CD4-positive, alpha-beta T cell treated with Interleukin-15 for 1 hour (primary cell): ENCODE data around the gene NCAPG2.
"Not testable (repeated sequence)": the region's sequence is repeated elsewhere in the genome, so short reads cannot be mapped to it uniquely, and the experiment has no call there.

Experiments used
- DNase-seq: peaks from one replicate; pipeline ENCODE4 v3.0.0-alpha.2; 2020

Gene NCAPG2

DNA sequence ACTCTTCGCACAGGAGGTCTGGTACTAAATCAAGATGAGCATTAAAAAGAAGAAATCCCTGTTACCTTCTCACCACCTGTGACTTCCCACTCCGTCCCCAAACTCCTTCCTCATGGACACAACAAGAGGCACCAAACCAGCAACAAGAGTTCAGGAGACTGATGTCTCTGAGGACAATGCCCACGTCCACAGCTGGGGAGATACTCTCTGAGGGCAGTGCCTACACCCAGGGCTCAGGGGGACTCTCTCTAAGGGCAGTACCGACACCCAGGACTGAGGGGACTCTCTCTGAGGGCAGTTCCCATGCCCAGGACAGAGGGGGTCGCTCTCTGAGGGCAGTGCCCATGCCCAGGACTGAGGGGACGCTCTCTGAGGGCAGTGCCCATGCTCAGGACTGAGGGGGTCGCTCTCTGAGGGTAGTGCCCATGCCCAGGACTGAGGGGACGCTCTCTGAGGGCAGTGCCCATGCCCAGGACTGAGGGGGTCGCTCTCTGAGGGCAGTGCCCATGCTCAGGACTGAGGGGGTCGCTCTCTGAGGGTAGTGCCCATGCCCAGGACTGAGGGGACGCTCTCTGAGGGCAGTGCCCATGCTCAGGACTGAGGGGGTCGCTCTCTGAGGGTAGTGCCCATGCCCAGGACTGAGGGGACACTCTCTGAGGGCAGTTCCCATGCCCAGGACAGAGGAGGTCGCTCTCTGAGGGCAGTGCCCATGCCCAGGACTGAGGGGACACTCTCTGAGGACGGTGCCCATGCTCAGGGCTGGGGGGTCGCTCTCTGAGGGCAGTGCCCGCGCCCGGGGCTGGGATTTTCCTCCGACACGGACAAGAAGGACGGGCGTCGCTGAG lies 703 bp downstream of the NCAPG2 start:
- not testable (repeated sequence) for DNase-seq

DNA sequence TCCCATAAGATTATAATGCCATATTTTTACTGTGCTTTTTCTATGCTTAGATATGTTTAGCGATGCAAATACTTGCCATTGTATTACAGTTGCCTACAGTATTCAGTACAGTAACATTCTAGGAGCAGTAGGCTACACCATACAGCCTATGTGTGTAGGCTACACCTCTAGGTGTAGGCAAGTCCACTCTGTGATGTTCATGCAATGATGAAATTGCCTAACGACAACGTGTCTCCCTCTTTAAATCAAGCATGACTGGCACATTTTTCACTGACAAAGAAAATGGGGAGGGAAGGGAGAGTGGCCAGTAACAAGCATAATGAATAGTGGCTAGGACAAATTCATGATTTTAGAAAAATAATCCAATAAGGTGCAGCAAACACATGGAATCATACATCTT lies 1.7 kb downstream of the NCAPG2 start:
- no peak for DNase-seq

DNA sequence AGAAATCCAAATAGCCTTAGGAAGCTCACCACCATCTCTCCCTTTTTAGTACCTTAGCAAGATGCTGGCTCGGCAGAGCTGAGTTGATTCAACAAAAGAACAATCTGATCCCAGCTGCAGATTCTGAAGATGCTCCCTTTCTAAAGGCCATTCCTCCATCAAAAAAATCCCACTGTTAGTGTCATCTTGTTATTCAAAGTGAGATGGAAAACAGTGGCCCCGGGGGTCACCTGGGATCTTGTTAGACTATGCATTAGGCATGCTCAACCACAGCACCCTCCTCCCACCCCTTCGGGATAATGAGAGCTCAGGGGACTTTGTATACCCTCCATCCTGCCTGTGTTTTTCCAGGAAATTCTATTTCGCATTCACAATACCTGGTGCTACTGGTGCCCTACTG lies 2.4 kb downstream of the NCAPG2 start:
- DNase-seq = no peak

DNA sequence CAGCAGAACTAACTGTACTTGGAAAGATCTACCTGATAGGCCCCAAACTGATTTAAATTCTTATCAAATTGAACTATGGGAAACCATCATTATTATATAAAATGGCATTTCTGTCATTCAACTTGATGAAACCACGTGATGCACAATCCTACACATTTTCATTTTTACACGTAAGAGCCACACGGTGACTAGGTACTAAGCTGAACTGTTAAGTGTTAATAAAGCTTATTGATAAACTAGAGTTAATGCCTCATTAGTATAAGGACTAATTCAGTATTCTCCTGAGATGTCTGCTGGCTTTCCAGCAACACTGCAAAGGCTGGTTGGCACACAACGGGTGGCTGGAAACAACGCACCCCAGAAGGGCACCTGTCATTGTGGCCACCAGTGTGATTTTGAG lies 4.6 kb downstream of the NCAPG2 start:
- DNase-seq = no peak

DNA sequence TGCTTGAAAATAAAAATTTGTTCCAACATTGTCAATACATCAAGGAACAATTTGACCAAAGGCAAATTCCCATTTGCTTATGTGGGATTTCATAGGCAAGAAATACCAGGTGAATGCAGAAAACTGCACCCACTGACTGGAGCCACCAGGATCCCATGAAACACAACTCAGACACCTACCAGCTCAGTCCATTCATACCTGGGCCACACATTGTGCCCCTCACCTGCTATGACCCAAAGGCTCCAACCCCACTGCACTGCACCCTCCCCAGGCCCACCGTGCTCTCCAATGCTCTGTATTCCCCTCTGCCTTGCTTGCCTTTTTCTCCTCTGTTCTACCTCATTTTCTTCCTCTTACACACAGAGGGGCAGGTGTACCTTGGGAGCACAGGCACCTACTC lies 5.3 kb downstream of the NCAPG2 start:
- no peak for DNase-seq

DNA sequence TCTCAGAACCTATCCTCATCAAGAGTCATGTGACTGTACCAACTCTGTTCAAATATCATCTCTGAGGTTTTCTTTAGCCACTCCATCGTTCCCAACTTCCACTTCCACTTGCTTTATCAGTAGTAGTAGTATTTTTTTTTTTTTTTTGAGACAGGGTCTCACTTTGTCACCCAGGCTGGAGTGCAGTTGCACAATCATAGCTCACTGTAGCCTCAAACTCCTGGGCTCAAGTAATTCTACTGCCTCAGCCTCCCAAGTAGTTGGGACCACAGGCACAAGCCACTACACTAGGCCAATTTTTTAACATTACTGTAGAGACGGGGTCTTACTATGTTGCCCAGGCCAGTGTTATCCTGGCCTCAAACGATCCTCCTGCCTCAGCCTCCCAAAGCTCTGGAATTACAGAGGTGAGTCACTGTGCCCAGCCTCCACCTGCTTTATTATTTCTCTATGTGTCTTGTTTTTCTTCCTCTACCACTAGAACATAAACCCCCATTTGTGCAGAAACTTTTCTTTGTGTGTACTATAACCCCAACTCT lies 5.9 kb downstream of the NCAPG2 start:
- DNase-seq = no peak

DNA sequence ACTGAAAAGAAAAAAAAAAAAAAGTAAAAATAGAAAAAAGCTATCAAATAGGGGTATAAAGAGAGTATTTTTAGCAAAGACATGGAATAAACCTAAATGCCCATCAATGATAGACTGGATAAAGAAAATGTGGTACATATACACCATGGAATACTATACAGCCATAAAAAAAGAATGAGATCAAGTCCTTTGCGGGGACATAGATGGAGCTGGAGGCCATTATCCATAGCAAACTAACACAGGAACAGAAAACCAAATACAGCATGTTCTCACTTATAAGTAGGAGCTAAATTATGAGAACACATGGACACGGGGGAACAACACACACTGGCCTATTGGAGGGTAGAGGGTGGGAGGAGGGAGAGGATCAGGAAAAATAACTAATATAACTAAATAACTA lies 7.0 kb downstream of the NCAPG2 start:
- not testable (repeated sequence) for DNase-seq

DNA sequence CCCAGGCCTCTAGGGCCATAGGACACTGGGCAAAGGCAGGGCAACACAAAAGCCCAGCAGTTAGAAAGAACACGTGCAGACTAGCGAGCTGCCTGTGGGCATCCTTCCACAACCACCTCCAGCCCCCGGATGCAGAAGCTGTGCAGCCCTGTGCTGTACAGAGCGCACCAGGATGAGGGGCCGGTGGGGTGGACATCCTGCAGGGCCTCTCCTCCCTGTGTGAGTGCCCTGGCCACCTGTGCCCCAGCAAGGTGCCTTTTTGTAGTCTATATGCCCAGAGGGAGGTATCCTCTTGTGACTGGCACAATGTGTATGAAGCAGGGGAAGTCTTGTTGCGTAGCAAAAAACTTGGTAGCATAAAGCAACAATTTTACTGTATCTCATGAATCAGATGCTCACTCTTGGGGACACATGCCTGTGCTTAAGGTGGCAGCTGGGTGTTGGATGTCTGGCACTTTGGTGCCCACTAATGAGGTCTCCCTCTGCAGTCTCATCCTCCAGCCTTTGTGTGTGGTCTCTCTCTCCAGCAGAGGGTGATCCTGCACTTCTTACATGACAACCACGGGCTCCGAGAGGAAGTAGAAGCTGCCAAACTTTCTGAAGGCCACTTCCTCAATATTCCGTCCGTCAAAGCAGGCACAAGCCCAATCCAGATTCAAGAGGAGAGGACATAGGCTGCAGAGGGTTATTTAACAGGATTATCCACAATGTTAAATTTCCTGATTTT lies 8.7 kb downstream of the NCAPG2 start:
- DNase-seq = peak; percentile 74

DNA sequence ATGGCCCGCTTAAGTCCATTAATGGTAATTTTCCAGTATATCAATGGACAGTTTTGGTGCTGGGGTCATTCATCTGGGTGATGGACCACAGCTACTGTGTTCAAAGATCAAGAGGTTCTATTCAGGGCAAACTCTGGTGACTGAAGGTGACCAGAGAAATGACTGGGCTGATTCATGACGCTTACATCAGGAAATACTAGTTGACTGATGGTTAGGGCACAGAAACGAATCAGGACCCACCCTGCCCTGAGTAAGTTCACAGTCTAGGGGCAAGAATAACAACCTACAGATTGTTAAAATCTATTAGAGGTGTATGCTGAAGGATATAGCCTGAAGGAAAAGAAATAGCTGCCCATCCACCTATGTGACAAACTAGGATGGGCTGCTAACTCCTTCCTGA lies 9.5 kb downstream of the NCAPG2 start:
- no peak for DNase-seq

DNA sequence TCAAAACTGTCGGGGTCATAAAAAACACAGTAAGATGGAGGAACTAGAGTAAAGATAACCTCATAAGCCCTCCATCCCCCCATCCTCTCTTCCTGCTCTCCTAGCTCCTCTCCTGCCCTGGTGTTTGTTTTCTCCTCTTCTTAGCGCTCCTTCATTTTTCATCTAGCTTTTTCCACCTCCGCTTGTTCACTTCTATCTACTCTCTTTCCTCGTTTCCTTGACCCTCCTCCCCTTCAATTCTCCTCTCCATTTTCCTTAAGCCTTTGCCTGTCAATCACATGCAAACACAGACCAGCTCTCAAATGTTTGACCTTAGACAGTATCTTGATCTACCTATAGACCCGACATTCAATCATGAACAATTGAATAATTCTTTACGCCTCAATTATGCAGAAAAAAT lies 10.0 kb downstream of the NCAPG2 start:
- no peak for DNase-seq

DNA sequence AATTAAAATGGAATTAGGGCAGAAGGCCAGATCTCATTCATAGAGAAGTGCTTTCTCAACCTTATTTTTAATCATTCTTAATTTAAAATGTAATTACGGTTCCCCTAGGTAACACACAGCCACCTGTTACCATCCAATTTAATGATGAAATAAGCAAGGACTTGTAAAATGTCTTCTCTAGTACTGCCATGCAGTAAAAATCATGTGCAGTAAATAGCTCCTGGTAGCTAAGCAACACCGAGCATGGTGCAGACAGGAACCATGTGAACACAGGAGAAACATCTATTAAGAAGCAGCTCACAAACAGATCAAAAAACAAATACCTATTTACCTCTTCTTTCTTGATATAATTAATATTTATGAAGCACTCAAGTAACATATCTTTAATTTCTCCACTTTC lies 15.1 kb downstream of the NCAPG2 start:
- no peak for DNase-seq

DNA sequence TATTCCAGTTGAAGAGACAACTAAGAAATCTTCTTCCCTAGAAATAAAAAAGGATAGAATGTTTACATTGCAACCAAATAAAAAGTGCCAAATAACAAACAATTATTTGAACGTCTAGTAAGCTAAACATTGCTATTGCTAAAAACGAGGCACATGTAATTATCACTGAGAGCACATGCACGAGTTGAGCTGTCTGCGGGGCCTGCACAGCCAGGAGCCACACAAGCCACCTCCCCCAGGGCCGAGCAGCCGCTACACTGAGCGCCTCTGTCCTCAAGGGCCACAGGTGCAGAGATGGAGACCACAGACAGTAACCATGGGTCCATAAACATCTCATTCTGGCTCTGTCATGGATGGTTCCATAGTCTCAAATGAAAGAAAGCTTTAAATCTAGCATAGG lies 17.2 kb downstream of the NCAPG2 start:
- no peak for DNase-seq

DNA sequence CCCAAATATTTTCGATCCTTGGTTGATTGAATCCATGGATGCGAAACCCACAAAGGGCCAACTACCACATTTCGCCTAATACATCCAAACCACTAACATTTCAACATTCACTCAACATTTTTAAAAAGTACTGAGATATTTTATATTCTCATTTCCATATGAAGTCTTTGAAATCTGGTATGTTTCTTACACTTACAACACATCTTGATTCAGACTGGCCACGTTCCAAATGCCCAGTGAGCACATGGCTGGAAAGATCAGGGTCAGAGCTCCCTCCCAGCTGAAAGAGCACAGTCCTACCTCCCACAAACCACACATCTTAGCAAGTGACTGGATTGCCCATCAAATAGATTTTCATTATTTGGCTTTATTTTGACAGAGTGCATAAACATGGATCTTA lies 18.9 kb downstream of the NCAPG2 start:
- DNase-seq = no peak

DNA sequence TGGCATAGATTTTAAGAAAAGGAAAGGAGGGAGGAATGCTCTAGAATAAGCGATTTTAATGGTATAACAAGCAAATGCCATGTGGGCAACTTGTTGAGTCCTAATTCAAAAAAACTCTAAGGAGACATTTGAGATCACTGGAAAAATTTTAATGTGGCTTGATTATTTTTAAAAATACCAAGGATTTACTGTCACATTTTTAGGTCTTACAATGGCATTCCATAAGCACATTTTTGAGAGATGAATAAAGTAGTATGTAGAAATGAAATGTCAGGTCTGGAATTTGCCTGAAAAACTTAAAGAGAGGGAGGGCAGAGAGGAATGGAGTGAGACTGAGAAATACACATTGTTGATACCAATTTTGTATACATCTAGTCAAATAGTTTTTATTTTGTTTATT lies 20.3 kb downstream of the NCAPG2 start:
- no peak for DNase-seq

DNA sequence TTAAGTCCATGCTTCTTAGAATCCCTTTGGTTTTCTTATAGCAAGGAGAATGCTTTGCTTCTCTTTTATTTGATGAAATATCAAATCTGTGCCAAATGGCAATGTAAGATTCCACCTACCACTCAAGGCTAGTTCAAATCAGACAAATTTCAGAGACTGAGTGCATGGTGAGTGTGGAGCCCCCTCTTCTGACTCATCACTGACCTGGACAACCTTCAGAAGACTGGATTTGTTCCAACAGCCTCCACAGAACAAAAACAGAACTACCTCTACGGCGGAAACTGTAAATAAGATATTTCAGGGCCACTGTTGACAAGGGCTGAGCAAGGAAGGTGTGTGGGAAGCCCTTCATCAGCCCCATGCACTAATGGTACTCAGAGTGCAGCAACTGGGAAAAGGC lies 21.1 kb downstream of the NCAPG2 start:
- no peak for DNase-seq

DNA sequence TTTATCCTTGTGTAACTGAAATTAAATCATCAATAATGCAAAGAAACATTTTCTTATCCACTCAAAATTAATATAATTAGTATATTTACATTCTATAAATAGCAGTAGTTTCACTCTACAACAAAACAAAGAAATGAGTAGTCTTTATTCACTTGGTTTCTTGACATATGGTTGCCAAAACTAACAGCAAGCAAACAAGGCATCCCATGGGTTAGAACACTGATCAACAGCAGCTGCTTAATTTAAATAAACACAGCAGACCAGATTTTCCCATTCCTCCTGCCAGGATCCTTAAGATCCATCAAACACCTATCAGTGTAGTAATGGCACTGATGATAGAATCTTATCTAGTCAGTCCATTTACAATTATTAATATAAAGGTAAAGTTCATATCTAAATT lies 22.1 kb downstream of the NCAPG2 start:
- no peak for DNase-seq

DNA sequence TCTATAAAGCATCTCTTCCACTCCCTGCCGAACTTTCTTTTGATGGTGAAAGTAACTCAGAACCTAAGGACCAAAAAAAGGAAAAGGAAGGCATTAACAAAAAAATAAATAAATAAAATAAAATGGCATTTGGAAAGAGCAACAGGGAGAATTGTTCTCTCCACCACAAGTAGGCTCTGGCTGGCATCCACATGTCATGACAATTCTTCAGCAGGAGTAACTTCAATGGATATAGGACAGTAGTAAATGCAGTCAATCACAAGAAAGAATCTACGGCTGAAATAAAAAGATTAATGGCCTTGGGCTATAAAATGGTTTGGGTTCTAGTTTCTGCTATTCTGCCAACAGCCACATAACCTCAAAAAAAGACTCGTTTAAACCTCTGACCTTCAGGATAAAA lies 23.9 kb downstream of the NCAPG2 start:
- no peak for DNase-seq

DNA sequence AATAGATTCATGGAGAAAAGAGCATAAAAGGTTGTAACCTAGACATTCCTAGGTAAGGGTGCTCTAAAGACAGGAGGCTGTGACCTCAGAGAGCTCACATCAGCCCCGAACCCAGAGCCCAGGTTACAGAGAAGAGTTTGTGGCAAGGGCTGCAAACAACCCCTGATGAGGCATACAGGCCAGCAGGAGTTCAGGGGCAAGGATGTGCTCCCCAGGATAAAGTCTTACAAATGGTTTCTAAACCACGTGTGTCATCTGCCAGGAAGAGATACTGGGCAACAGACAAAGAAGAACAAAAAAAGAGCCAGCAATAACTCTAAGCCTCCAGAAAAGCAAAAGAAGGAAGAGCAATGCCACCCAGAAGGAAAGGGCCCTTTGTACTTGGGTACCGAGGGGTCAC lies 27.7 kb downstream of the NCAPG2 start:
- no peak for DNase-seq

DNA sequence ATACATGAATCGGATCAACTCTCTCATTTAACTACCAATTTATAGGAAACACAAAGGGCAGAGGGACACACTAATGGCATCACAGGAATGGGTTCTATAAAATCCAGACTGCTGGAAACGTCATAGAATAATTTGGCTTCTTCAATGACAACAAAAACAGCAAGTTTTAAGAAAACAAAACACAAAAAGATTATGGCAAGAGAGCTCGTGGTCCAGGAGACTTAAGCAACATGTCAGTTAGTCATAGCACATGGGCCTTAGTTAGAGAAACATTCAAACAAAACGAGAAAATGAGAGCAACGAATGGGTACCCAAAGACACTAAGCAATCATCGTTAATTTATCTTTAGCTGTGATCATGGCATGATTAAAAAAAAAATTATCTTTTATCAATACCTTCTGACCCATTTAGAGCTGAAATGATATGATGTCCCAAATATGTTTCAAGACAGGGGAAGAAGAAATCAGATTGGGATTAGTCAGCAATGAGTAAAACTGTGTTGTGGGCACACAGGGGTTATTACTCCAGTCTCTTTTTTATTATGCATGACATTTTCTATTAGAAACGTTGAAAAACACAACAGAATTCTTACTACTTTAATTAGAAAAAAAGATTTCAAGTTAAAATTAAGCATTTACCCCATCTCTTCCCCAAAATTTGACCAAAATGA lies 28.3 kb downstream of the NCAPG2 start:
- no peak for DNase-seq

DNA sequence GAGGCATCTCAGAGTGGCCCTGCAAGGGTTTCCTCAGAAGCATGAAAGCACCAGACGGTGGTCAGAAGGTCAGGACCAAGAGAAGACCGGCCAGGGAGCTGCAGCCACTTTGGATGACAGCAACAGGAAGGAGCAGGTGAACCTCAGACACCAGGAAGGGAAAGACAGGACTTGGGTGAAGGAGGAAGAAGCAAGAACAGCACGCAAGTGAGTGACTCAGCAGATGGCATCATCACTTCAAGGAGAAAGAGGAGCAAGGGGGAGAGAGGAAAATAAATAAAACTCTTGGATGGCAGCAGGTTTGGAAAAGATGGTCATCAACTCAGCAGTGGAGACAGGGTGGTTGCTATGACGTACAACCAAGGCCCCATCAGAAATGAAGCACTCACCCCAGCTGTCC lies 31.6 kb downstream of the NCAPG2 start:
- DNase-seq = no peak

DNA sequence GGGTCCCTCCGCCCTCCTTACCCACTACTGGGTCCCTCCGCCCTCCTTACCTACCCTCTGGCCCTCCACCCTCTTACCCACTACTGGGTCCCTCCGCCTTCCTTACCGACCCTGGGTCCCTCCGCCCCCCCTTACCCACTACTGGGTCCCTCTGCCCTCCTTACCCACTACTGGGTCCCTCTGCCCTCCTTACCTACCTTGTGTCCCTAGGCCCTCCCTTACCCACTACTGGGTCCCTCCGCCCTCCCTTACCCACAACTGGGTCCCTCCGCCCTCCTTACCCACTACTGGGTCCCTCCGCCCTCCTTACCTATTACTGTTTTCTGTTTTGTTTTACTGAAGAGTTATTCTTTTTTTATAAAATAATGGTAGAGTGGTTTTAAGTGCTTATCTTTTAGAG lies 36.5 kb downstream of the NCAPG2 start:
- DNase-seq = not testable (repeated sequence)

DNA sequence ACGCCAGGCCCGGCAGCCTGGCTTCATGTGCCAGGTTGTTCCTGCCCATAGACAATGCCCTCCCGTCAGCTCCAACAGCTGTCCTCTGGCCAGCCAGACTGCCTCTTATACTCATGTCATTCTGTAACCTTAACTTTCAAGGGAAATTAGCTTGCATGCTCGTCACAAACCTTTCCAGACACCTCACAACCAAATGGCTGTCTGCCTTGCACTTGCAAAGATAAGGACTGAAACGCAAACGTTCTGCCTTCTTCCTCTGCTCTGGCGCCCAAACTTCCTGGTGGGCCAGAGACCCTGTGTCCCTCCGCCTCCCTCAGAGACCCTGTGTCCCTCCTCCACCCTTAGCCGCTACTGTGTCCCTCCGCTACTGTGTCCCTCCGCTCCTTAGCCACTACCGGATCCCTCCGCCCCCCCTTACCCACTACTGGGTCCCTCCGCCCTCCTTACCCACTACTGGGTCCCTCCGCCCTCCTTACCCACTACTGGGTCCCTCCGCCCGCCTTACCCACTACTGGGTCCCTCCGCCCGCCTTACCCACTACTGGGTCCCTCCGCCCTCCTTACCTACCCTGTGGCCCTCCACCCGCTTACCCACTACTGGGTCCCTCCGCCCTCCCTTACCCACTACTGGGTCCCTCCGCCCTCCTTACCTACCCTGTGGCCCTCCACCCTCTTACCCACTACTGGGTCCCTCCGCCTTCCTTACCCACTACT lies 37.5 kb downstream of the NCAPG2 start:
- not testable (repeated sequence) for DNase-seq

DNA sequence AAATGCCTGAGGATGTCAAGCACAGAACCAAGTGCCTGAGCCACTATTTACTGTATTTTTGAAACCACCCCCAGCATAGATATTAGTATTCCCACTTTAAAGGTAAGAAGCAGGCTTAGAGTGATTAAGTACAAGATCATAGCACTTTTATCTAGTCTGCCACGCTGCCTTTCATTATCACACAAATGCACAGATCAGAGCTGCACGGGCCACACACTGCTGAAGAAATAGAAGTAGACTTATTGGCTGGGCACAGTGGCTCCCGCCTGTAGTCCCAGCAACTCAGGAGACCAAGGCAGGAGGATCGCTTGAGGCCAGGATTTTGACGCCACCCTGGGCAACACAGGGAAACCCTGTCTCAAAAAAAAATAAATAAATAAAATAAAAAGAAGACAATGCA lies 38.2 kb downstream of the NCAPG2 start:
- no peak for DNase-seq
